GM12873 (cell line): ENCODE results near the gene C3orf20.

ENCODE experiments used
- TF ChIP-seq, protein P1 (sequence below): IDR thresholded peaks from 2 replicates; pipeline ENCODE4 v1.5.1; 2012; ENCODE audit warnings: low read depth, mild to moderate bottlenecking, moderate library complexity, low read length, control low read depth; ENCODE audit not compliant: insufficient read depth; ENCODE audit errors: missing control alignments

Gene C3orf20

DNA sequence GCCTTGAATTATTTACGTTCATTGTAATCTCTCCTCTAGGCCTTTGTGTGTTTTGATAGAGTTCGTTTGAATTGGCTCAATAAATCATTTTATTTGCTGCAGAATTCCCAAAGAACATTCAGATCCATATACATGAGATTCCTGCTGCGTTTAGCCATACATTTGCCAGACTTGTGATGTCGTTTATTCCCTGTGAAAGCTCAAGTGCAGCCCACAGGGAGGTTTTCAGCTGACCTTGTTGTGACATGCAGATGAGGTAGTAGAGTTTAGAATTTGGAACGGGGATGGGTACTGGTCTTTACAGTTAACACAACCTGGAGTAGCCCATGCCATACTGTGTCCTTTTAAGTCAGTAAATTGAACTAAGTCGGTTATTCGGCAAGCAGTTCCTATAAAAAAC, at the start of gene C3orf20:
TSS of gene C3orf20 (plus strand) at position 301 of the 400 bp plus-strand sequence. CDS start 7,573 bp downstream, outside the sequence.
- TF ChIP-seq, protein P1, sequence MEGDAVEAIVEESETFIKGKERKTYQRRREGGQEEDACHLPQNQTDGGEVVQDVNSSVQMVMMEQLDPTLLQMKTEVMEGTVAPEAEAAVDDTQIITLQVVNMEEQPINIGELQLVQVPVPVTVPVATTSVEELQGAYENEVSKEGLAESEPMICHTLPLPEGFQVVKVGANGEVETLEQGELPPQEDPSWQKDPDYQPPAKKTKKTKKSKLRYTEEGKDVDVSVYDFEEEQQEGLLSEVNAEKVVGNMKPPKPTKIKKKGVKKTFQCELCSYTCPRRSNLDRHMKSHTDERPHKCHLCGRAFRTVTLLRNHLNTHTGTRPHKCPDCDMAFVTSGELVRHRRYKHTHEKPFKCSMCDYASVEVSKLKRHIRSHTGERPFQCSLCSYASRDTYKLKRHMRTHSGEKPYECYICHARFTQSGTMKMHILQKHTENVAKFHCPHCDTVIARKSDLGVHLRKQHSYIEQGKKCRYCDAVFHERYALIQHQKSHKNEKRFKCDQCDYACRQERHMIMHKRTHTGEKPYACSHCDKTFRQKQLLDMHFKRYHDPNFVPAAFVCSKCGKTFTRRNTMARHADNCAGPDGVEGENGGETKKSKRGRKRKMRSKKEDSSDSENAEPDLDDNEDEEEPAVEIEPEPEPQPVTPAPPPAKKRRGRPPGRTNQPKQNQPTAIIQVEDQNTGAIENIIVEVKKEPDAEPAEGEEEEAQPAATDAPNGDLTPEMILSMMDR, result no peak

DNA sequence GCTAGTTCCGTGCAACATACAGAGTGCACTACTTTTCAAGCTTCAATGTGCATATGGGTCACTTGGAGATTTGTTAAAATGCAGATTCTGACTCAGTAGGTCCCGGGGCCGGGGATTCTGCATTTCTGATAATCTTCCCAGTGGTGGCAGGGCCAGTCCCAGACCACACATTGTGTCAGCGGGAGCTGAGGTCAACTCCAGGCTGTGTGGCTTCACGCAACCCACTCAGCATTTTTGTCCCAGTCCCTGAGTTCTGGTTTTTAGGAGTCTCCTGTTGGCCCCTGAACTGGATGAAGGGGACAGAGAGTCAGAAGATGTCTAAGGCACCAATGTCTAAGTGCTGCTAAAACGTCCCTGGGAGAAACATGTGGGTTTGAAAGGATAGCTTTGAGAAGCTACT, 49.5 kb upstream of the C3orf20 start:
- TF ChIP-seq, protein P1, result no peak

DNA sequence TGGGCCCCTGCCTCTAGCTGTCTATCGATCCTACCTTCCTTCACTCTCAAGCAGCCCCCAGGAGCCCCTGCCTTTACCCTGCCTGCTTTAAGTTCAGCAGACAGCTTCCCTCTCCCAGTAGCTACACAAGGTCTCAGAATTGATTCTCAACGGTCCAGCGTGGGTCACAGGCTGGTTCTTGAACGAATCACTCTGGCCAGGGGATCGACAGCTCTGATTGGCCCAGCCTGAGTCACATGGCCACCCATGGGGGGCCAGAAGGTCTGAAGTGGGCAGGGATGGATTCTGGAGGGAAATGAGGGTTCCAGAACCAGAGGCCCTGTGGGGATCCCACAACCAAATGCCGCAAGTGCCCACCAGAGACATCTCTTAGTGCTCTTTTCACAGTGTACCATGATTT, 47.1 kb upstream of the C3orf20 start:
- TF ChIP-seq, protein P1, result no peak

- TF ChIP-seq, protein P1, result no peak
These were observed 46.5 kb upstream of the C3orf20 start for GRCh38 chr3:14628406-14628805.

DNA sequence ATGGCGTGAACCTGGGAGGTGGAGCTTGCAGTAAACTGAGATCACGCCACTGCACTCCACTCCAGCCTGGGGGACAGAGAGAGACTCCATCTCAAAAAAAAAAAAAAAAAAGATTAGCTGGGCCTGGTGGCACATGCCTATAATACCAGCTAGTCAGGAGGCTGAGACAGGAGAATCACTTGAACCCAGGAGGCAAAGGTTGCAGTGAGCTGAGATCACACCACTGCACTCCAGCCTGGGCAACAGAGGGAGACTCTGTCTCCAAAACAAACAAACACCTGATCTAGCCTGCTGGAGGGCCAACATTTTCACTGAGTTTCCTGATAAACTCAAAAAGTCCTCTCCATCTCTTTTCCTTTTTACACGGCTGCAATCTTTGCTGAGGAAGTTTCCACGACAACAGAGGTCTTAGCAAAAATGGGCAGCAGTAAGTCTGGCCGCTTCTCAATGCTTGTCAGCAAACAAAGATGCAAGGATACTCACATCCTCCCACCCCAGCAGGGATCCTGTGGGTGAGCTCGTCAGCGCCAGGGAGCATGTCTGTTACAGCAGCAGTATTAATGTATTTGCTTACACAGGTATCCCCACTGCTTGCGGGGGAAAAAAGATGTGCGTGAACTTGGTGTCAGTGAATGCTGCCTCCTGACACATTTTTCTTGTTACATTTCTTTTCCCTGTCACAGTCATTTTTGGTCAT, 44.4 kb upstream of the C3orf20 start:
- TF ChIP-seq, protein P1, result no peak

GRCh38 chr3:14631101-14631497, 43.8 kb upstream of the C3orf20 start:
- TF ChIP-seq, protein P1, result no peak

GRCh38 chr3:14631687-14632441, 43.1 kb upstream of the C3orf20 start:
- TF ChIP-seq, protein P1, result no peak
